Measurements from ENCODE around the gene NOL4L.

The NOL4L gene

GRCh38 chr20:32447136-32448027 lies 137.8 kb downstream of the NOL4L start:
- H2BK15ac ChIP-seq (replicated peaks; ENCODE audit: low read depth): no peak overlapping the region
- H4K5ac ChIP-seq (ENCODE audit: low read length): no peak overlapping the region
- H3K56ac ChIP-seq (ENCODE audit: low read length): no peak overlapping the region
- WGBS (ENCODE audit: extremely low coverage, insufficient coverage, low lambda C conversion rate): no CpG with 5 or more reads among the region's 22 CpGs
- no peaks in the 10 kb centered on the region for H3K79me1 ChIP-seq (ENCODE audit: low read length)
- no peak overlapping the region for H2AK5ac ChIP-seq (ENCODE audit: low read length)
- H4K8ac ChIP-seq (ENCODE audit: low read depth, low read length): no peak overlapping the region
- no peak overlapping the region for H2BK5ac ChIP-seq (ENCODE audit: low read length)
- H3K27me3 ChIP-seq (ENCODE audit: insufficient read depth, low read length, poor library complexity): no peaks in the 10 kb centered on the region
- no peak overlapping the region for H3K9ac ChIP-seq (ENCODE audit: low read length)
- no peak for DNase-seq
- H3K79me2 ChIP-seq (ENCODE audit: control insufficient read depth, insufficient read depth, low read length): no peaks in the 10 kb centered on the region
- peaks cover 6% of the 10 kb centered on the region for H3K4me1 ChIP-seq (ENCODE audit: control insufficient read depth, low read depth, low read length)
- no peak overlapping the region for H3K4me3 ChIP-seq (ENCODE audit: low read length)
- no peak overlapping the region for H3K18ac ChIP-seq (ENCODE audit: low read length)
- H3K4ac ChIP-seq (ENCODE audit: low read depth, low read length): no peak overlapping the region
- H3K36me3 ChIP-seq (ENCODE audit: control insufficient read depth, insufficient read depth, low read length): no peaks in the 10 kb centered on the region
- H3K4me2 ChIP-seq (ENCODE audit: low read length): no peak overlapping the region
- H2BK120ac ChIP-seq (ENCODE audit: low read depth, low read length): no peak overlapping the region
- no peak overlapping the region for H3K23ac ChIP-seq (ENCODE audit: low read length)
- no peak overlapping the region for H3K27ac ChIP-seq (ENCODE audit: low read depth, low read length)

GRCh38 chr20:32446301-32447100 lies 138.6 kb downstream of the NOL4L start:
- H2BK15ac ChIP-seq (replicated peaks; ENCODE audit: low read depth): no peak overlapping the region
- no peaks in the 10 kb centered on the region for H3K36me3 ChIP-seq (ENCODE audit: control insufficient read depth, insufficient read depth, low read length)
- H3K27me3 ChIP-seq (ENCODE audit: insufficient read depth, low read length, poor library complexity): no peaks in the 10 kb centered on the region
- DNase-seq: no peak
- H3K79me2 ChIP-seq (ENCODE audit: control insufficient read depth, insufficient read depth, low read length): no peaks in the 10 kb centered on the region
- H3K56ac ChIP-seq (ENCODE audit: low read length): no peak overlapping the region
- H4K5ac ChIP-seq (ENCODE audit: low read length): no peak overlapping the region
- peaks cover 6% of the 10 kb centered on the region for H3K4me1 ChIP-seq (ENCODE audit: control insufficient read depth, low read depth, low read length)
- WGBS (ENCODE audit: extremely low coverage, insufficient coverage, low lambda C conversion rate): no CpG with 5 or more reads among the region's 14 CpGs
- H2BK5ac ChIP-seq (ENCODE audit: low read length): no peak overlapping the region
- no peak overlapping the region for H4K8ac ChIP-seq (ENCODE audit: low read depth, low read length)
- H3K4me3 ChIP-seq (ENCODE audit: low read length): no peak overlapping the region
- no peak overlapping the region for H3K4me2 ChIP-seq (ENCODE audit: low read length)
- H2BK120ac ChIP-seq (ENCODE audit: low read depth, low read length): no peak overlapping the region
- no peak overlapping the region for H3K23ac ChIP-seq (ENCODE audit: low read length)
- no peaks in the 10 kb centered on the region for H3K79me1 ChIP-seq (ENCODE audit: low read length)
- no peak overlapping the region for H3K18ac ChIP-seq (ENCODE audit: low read length)
- H3K4ac ChIP-seq (ENCODE audit: low read depth, low read length): no peak overlapping the region
- H3K27ac ChIP-seq (ENCODE audit: low read depth, low read length): no peak overlapping the region
- H3K9ac ChIP-seq (ENCODE audit: low read length): no peak overlapping the region
- no peak overlapping the region for H2AK5ac ChIP-seq (ENCODE audit: low read length)

- H2BK5ac ChIP-seq (ENCODE audit: low read length): no peak overlapping the region
- H3K79me1 ChIP-seq (ENCODE audit: low read length): no peaks in the 10 kb centered on the region
- WGBS (ENCODE audit: extremely low coverage, insufficient coverage, low lambda C conversion rate): no CpG with 5 or more reads among the region's 12 CpGs
- H4K5ac ChIP-seq (ENCODE audit: low read length): no peak overlapping the region
- H2AK5ac ChIP-seq (ENCODE audit: low read length): no peak overlapping the region
- DNase-seq: peak; percentile 41
- H3K4me2 ChIP-seq (ENCODE audit: low read length): no peak overlapping the region
- H4K8ac ChIP-seq (ENCODE audit: low read depth, low read length): no peak overlapping the region
- no peak overlapping the region for H3K18ac ChIP-seq (ENCODE audit: low read length)
- H3K4me3 ChIP-seq (ENCODE audit: low read length): no peak overlapping the region
- H3K27ac ChIP-seq (ENCODE audit: low read depth, low read length): no peak overlapping the region
- H3K9ac ChIP-seq (ENCODE audit: low read length): no peak overlapping the region
- H3K4me1 ChIP-seq (ENCODE audit: control insufficient read depth, low read depth, low read length): peaks cover 6% of the 10 kb centered on the region
- no peaks in the 10 kb centered on the region for H3K36me3 ChIP-seq (ENCODE audit: control insufficient read depth, insufficient read depth, low read length)
- no peaks in the 10 kb centered on the region for H3K27me3 ChIP-seq (ENCODE audit: insufficient read depth, low read length, poor library complexity)
- no peak overlapping the region for H3K23ac ChIP-seq (ENCODE audit: low read length)
- no peak overlapping the region for H2BK120ac ChIP-seq (ENCODE audit: low read depth, low read length)
- no peak overlapping the region for H2BK15ac ChIP-seq (replicated peaks; ENCODE audit: low read depth)
- H3K4ac ChIP-seq (ENCODE audit: low read depth, low read length): no peak overlapping the region
- no peak overlapping the region for H3K56ac ChIP-seq (ENCODE audit: low read length)
- no peaks in the 10 kb centered on the region for H3K79me2 ChIP-seq (ENCODE audit: control insufficient read depth, insufficient read depth, low read length)
Observed at GRCh38 chr20:32445539-32446273, 139.4 kb downstream of the NOL4L start.

- no peak overlapping the region for H3K18ac ChIP-seq (ENCODE audit: low read length)
- H3K4me1 ChIP-seq (ENCODE audit: control insufficient read depth, low read depth, low read length): peaks cover 6% of the 10 kb centered on the region
- H3K79me1 ChIP-seq (ENCODE audit: low read length): no peaks in the 10 kb centered on the region
- H3K4me3 ChIP-seq (ENCODE audit: low read length): no peak overlapping the region
- no peaks in the 10 kb centered on the region for H3K36me3 ChIP-seq (ENCODE audit: control insufficient read depth, insufficient read depth, low read length)
- no peak overlapping the region for H2BK5ac ChIP-seq (ENCODE audit: low read length)
- no peak overlapping the region for H3K27ac ChIP-seq (ENCODE audit: low read depth, low read length)
- H3K9ac ChIP-seq (ENCODE audit: low read length): no peak overlapping the region
- H4K5ac ChIP-seq (ENCODE audit: low read length): no peak overlapping the region
- H3K4ac ChIP-seq (ENCODE audit: low read depth, low read length): no peak overlapping the region
- no peak overlapping the region for H4K8ac ChIP-seq (ENCODE audit: low read depth, low read length)
- no peak overlapping the region for H2BK15ac ChIP-seq (replicated peaks; ENCODE audit: low read depth)
- no peak overlapping the region for H3K23ac ChIP-seq (ENCODE audit: low read length)
- no CpG with 5 or more reads among the region's 7 CpGs for WGBS (ENCODE audit: extremely low coverage, insufficient coverage, low lambda C conversion rate)
- no peak overlapping the region for H2AK5ac ChIP-seq (ENCODE audit: low read length)
- no peak overlapping the region for H2BK120ac ChIP-seq (ENCODE audit: low read depth, low read length)
- H3K79me2 ChIP-seq (ENCODE audit: control insufficient read depth, insufficient read depth, low read length): no peaks in the 10 kb centered on the region
- no peak overlapping the region for H3K56ac ChIP-seq (ENCODE audit: low read length)
- DNase-seq: no peak
- no peak overlapping the region for H3K4me2 ChIP-seq (ENCODE audit: low read length)
- H3K27me3 ChIP-seq (ENCODE audit: insufficient read depth, low read length, poor library complexity): no peaks in the 10 kb centered on the region
Observed at GRCh38 chr20:32444474-32445220, 140.5 kb downstream of the NOL4L start.

GRCh38 chr20:32443386-32443974 lies 141.7 kb downstream of the NOL4L start:
- Histone ChIP-seq H2BK5ac (ENCODE audit: low read length) (no peak overlapping the region), H3K4ac (ENCODE audit: low read depth, low read length) (no peak overlapping the region), H4K5ac (ENCODE audit: low read length) (no peak overlapping the region), H4K8ac (ENCODE audit: low read depth, low read length) (no peak overlapping the region), H3K4me1 (ENCODE audit: control insufficient read depth, low read depth, low read length) (peaks cover 6% of the 10 kb centered on the region), H3K27ac (ENCODE audit: low read depth, low read length) (no peak overlapping the region), H2BK120ac (ENCODE audit: low read depth, low read length) (no peak overlapping the region), H3K79me1 (ENCODE audit: low read length) (no peaks in the 10 kb centered on the region), H3K23ac (ENCODE audit: low read length) (no peak overlapping the region), H3K27me3 (ENCODE audit: insufficient read depth, low read length, poor library complexity) (no peaks in the 10 kb centered on the region), H3K18ac (ENCODE audit: low read length) (no peak overlapping the region), H3K4me2 (ENCODE audit: low read length) (no peak overlapping the region), H3K9ac (ENCODE audit: low read length) (no peak overlapping the region), H2BK15ac (replicated peaks; ENCODE audit: low read depth) (no peak overlapping the region), H2AK5ac (ENCODE audit: low read length) (no peak overlapping the region), H3K36me3 (ENCODE audit: control insufficient read depth, insufficient read depth, low read length) (no peaks in the 10 kb centered on the region), H3K56ac (ENCODE audit: low read length) (no peak overlapping the region), H3K4me3 (ENCODE audit: low read length) (no peak overlapping the region), H3K79me2 (ENCODE audit: control insufficient read depth, insufficient read depth, low read length) (no peaks in the 10 kb centered on the region)
- WGBS (ENCODE audit: extremely low coverage, insufficient coverage, low lambda C conversion rate): 100% methylated on average over 1 of the region's 3 CpGs
- no peak for DNase-seq

Measured in mesendoderm (in vitro differentiated cells).